ENCODE measurements around the gene ATP2C2. TPM values are rescaled to one million over a fixed set of nuclear protein-coding genes. Genes with fewer than 3 reads are reported as not detected.

The ATP2C2 gene
- total RNA-seq, 1 experiment from 2014 or later: 4.0 TPM

GRCh38 chr16:84360748-84361147 is 7.6 kb upstream of the ATP2C2 start:
- no peak for DNase-seq
- Histone ChIP-seq H3K27me3 (ENCODE audit: insufficient read depth, low read length) (no peaks in the 10 kb centered on the region), H3K23me2 (ENCODE audit: insufficient read length, low read depth, low read length, poor library complexity, severe bottlenecking) (no peaks in the 10 kb centered on the region), H2BK20ac (ENCODE audit: low read depth, low read length, poor library complexity, severe bottlenecking) (no peak overlapping the region), H3K4ac (ENCODE audit: low read depth, low read length) (no peak overlapping the region), H4K5ac (ENCODE audit: insufficient read length, low read depth, low read length) (no peak overlapping the region), H4K20me1 (ENCODE audit: control insufficient read depth, insufficient read depth, insufficient read length) (no peaks in the 10 kb centered on the region), H2BK5ac (ENCODE audit: insufficient read length, low read length) (no peak overlapping the region), H3K4me2 (ENCODE audit: insufficient read depth, insufficient read length, low read length) (no peak overlapping the region), H3T11ph (ENCODE audit: low read length) (no peak overlapping the region), H3K79me1 (ENCODE audit: insufficient read depth, low read depth, low read length, poor library complexity, severe bottlenecking) (no peaks in the 10 kb centered on the region), H3K27ac (ENCODE audit: insufficient read length, low read depth, low read length) (no peak overlapping the region), H3K14ac (ENCODE audit: insufficient read depth, low read length) (no peak overlapping the region; the same call in 1 of the 2 replicates), H4K91ac (ENCODE audit: insufficient read length, low read depth, low read length) (no peak overlapping the region), H3K23ac (ENCODE audit: insufficient read length, low read depth, low read length) (no peak overlapping the region), H4K8ac (replicated peaks; ENCODE audit: insufficient read length, low read depth, low read length) (no peak overlapping the region), H2BK120ac (ENCODE audit: low read depth, low read length, poor library complexity, severe bottlenecking) (no peak overlapping the region), H2AK5ac (ENCODE audit: insufficient read length, low read length) (no peak overlapping the region), H3K4me1 (ENCODE audit: insufficient read depth, low read length) (no peaks in the 10 kb centered on the region; the same call in 1 of the 2 replicates), H3K56ac (ENCODE audit: insufficient read length, low read depth, low read length) (no peak overlapping the region), H3K79me2 (ENCODE audit: insufficient read depth, low read length) (no peaks in the 10 kb centered on the region), H2BK12ac (ENCODE audit: insufficient read length, low read depth, low read length) (no peak overlapping the region), H3K9ac (ENCODE audit: extremely low read depth, insufficient read length, low read length) (no peak overlapping the region), H3K9me3 (ENCODE audit: control insufficient read depth, low read depth, low read length) (no peaks in the 10 kb centered on the region), H3K18ac (ENCODE audit: insufficient read length, low read depth, low read length) (no peak overlapping the region), H2AFZ (ENCODE audit: low read length) (no peak overlapping the region), H2BK15ac (ENCODE audit: low read depth, low read length) (no peak overlapping the region)
- WGBS (ENCODE audit: extremely low coverage, insufficient read length, low lambda C conversion rate): no CpG with 5 or more reads among the region's 4 CpGs
- peaks cover 27 to 44% of the 10 kb centered on the region in 2 experiments for H3K4me1 Mint-ChIP-seq
- no peaks in the 10 kb centered on the region for H3K36me3 Mint-ChIP-seq (ENCODE audit: insufficient read depth in 1 of 3, low read depth in 3 of 3)
- H3K27ac Mint-ChIP-seq: no peak overlapping the region
- H3K4me3 Mint-ChIP-seq: no peak overlapping the region
- TF ChIP-seq CTCF (conservative IDR thresholded peaks at IDR 0.05): no peak
- H3K27me3 Mint-ChIP-seq (ENCODE audit: low read depth): peaks cover 4% of the 10 kb centered on the region
- H3K9me3 Mint-ChIP-seq: no peaks in the 10 kb centered on the region; a peak in 1 of 5 replicates

All from H9 (cell line).